H1 (cell line): Measurements from ENCODE around the gene OGFOD3. TPM values are rescaled to one million over a fixed set of nuclear protein-coding genes. Genes with fewer than 3 reads are reported as not detected.
A peak's percentile ranks its signal among the peaks of the same experiment; 100 is the strongest.

ENCODE experiments used
- CTCF ChIA-PET: fragments of 300-600 bp; sonication (Branson Sonifier 250); formaldehyde crosslinking; loops from one replicate; lab custom pipeline; 2021; ENCODE audit not compliant: partially characterized antibody; lab: Charles Lee
- POLR2A ChIA-PET: fragments of 300-600 bp; sonication (Branson Sonifier 250); formaldehyde crosslinking; loops from one replicate; lab custom pipeline; 2021; ENCODE audit warnings: inconsistent platforms; ENCODE audit not compliant: partially characterized antibody; lab: Charles Lee
- DNase-seq, 2 experiments: peaks; one replicate each; pipeline versions ENCODE4 v3.0.0 to v3.0.0-alpha.2; 2010 to 2022; ENCODE audit warnings: low spot score in 2 of 2, low read depth in 1 of 2, mixed read lengths in 1 of 2
- FAIRE-seq: peaks from 2 replicates; lab custom pipeline; 2011; peaks lifted over from hg19 to GRCh38; lab: Jason Lieb, UNC
- H2AFZ ChIP-seq: 2 replicates; pipeline ENCODE4 v1.8.1; 2012; ENCODE audit warnings: low read length, inconsistent platforms
- H2AK5ac ChIP-seq: 2 replicates; pipeline ENCODE4 v1.6.1; 2013; ENCODE audit warnings: low read depth, low read length
- H2BK120ac ChIP-seq: replicated peaks from 2 replicates; pipeline ENCODE3; 2013; ENCODE audit warnings: low read depth, low read length, inconsistent platforms
- H2BK12ac ChIP-seq: 2 replicates; pipeline ENCODE4 v1.6.1; 2013; ENCODE audit warnings: low read depth, low read length
- H2BK15ac ChIP-seq: 2 replicates; pipeline ENCODE4 v1.6.1; 2013; ENCODE audit warnings: low read length
- H2BK20ac ChIP-seq: 2 replicates; pipeline ENCODE4 v1.6.1; 2013; ENCODE audit warnings: low read length
- H2BK5ac ChIP-seq: 2 replicates; pipeline ENCODE4 v1.6.1; 2013; ENCODE audit warnings: low read depth, low read length
- H3K14ac ChIP-seq: 2 replicates; pipeline ENCODE4 v1.6.1; 2013; ENCODE audit warnings: inconsistent platforms; ENCODE audit not compliant: insufficient read length
- H3K18ac ChIP-seq: 2 replicates; pipeline ENCODE4 v1.6.1; 2013; ENCODE audit warnings: low read length; ENCODE audit errors: extremely low read depth
- H3K23ac ChIP-seq: 2 replicates; pipeline ENCODE4 v1.6.1; 2013; ENCODE audit warnings: inconsistent platforms; ENCODE audit not compliant: insufficient read length
- H3K23me2 ChIP-seq: 2 replicates; pipeline ENCODE4 v1.6.1; 2013; ENCODE audit warnings: low read depth, low read length
- H3K27ac ChIP-seq: 2 replicates; pipeline ENCODE4 v1.6.1; 2011; ENCODE audit warnings: low read depth, low read length, inconsistent platforms
- H3K27me3 ChIP-seq, 4 experiments: replicated peaks in 1 of 4; 1 replicate in 1 of 4; 2 replicates in 3 of 4; pipeline versions ENCODE4 v1.6.1 to v1.8.1; 2011 to 2013; ENCODE audit warnings: low read length in 3 of 4, mild to moderate bottlenecking in 3 of 4, inconsistent platforms in 2 of 4, mixed read lengths in 2 of 4, moderate library complexity in 1 of 4; ENCODE audit not compliant: control insufficient read depth in 3 of 4, insufficient read depth in 3 of 4; ENCODE audit errors: extremely low read depth in 1 of 4
- H3K36me3 ChIP-seq, 4 experiments: 2 replicates each; pipeline versions ENCODE4 v1.6.1 to v1.8.1; 2011 to 2013; ENCODE audit warnings: mild to moderate bottlenecking in 4 of 4, low read length in 3 of 4, moderate library complexity in 2 of 4, control low read depth in 1 of 4, inconsistent platforms in 1 of 4; ENCODE audit not compliant: insufficient read depth in 4 of 4, control insufficient read depth in 2 of 4
- H3K4ac ChIP-seq: replicated peaks from 2 replicates; pipeline ENCODE3; 2013; ENCODE audit warnings: low read length, low read depth, mixed read lengths, inconsistent platforms; ENCODE audit not compliant: insufficient read length
- H3K4me1 ChIP-seq, 4 experiments: replicated peaks in 1 of 4; 1 replicate in 1 of 4; 2 replicates in 3 of 4; pipeline versions ENCODE4 v1.6.1 to v1.8.1; 2011 to 2013; ENCODE audit warnings: low read length in 3 of 4, inconsistent platforms in 2 of 4, mixed read lengths in 1 of 4; ENCODE audit not compliant: insufficient read depth in 4 of 4, control insufficient read depth in 3 of 4
- H3K4me2 ChIP-seq, 2 experiments: 2 replicates each; pipeline versions ENCODE4 v1.6.1 to v1.8.1; 2011 to 2013; ENCODE audit warnings: low read depth in 2 of 2, low read length in 2 of 2, control low read depth in 1 of 2, inconsistent platforms in 1 of 2, mild to moderate bottlenecking in 1 of 2; ENCODE audit not compliant: insufficient read depth in 1 of 2
- H3K4me3 ChIP-seq, 4 experiments: fragments of 200-600, 300-600 bp in 1 of 4; sonication (generic), shearing (Covaris generic), sonication (Bioruptor Twin) in 1 of 4; 2 replicates each; pipeline versions ENCODE4 v1.5.1 to v1.8.1; 2011 to 2016; ENCODE audit warnings: low read length in 4 of 4, low read depth in 3 of 4, control low read depth in 2 of 4, inconsistent platforms in 2 of 4, mild to moderate bottlenecking in 2 of 4, mixed read lengths in 1 of 4, moderate library complexity in 1 of 4; ENCODE audit not compliant: insufficient read depth in 2 of 4; ENCODE audit errors: extremely low read depth in 1 of 4
- H3K56ac ChIP-seq: replicated peaks from 2 replicates; pipeline ENCODE3; 2013; ENCODE audit warnings: low read depth, mild to moderate bottlenecking, mixed read lengths, low read length, inconsistent platforms; ENCODE audit not compliant: insufficient read length
- H3K79me1 ChIP-seq: 2 replicates; pipeline ENCODE4 v1.6.1; 2013; ENCODE audit warnings: low read depth, low read length, control low read depth
- H3K79me2 ChIP-seq, 2 experiments: 2 replicates each; pipeline versions ENCODE4 v1.6.1 to v1.8.1; 2012 to 2013; ENCODE audit warnings: low read length in 2 of 2, mild to moderate bottlenecking in 2 of 2, inconsistent platforms in 1 of 2; ENCODE audit not compliant: insufficient read depth in 2 of 2, control insufficient read depth in 1 of 2
- H3K9ac ChIP-seq, 4 experiments: replicated peaks in 1 of 4; 1 replicate in 1 of 4; 2 replicates in 3 of 4; pipeline versions ENCODE4 v1.6.1 to v1.8.1; 2011 to 2013; ENCODE audit warnings: low read depth in 3 of 4, low read length in 3 of 4, control low read depth in 2 of 4, mild to moderate bottlenecking in 2 of 4, moderate library complexity in 2 of 4, inconsistent platforms in 1 of 4; ENCODE audit errors: extremely low read depth in 1 of 4
- H3K9me3 ChIP-seq, 2 experiments: 2 replicates each; pipeline versions ENCODE4 v1.6.1 to v1.8.1; 2012 to 2013; ENCODE audit warnings: mild to moderate bottlenecking in 2 of 2, moderate library complexity in 2 of 2, control low read depth in 1 of 2, inconsistent platforms in 1 of 2, low read depth in 1 of 2, low read length in 1 of 2, mixed read lengths in 1 of 2; ENCODE audit not compliant: insufficient read depth in 2 of 2
- H4K20me1 ChIP-seq, 2 experiments: replicated peaks in 1 of 2; 2 replicates each; pipeline versions ENCODE3 to v1.8.1; 2011 to 2013; ENCODE audit warnings: inconsistent platforms in 2 of 2, low read length in 2 of 2, mild to moderate bottlenecking in 1 of 2; ENCODE audit not compliant: insufficient read depth in 2 of 2, control insufficient read depth in 1 of 2
- H4K5ac ChIP-seq: 2 replicates; pipeline ENCODE4 v1.6.1; 2013; ENCODE audit warnings: low read length, low read depth, mixed read lengths, inconsistent platforms; ENCODE audit not compliant: insufficient read length
- H4K8ac ChIP-seq: 2 replicates; pipeline ENCODE4 v1.8.0; 2013; ENCODE audit warnings: mild to moderate bottlenecking, moderate library complexity, low read length, inconsistent platforms; ENCODE audit not compliant: insufficient read depth; ENCODE audit errors: extremely low read depth
- H4K91ac ChIP-seq: replicated peaks from 2 replicates; pipeline ENCODE3; 2013; ENCODE audit warnings: low read length, mixed read lengths, inconsistent platforms; ENCODE audit not compliant: insufficient read length
- BACH1 ChIP-seq: IDR thresholded peaks from 2 replicates; pipeline ENCODE4 v1.6.1; 2012; ENCODE audit warnings: low read length, improper control_type of control experiment
- CTBP2 ChIP-seq: IDR thresholded peaks from 2 replicates; pipeline ENCODE4 v1.7.0; 2011; ENCODE audit warnings: borderline replicate concordance, mild to moderate bottlenecking, moderate library complexity, mixed read lengths, low read length; ENCODE audit not compliant: insufficient read depth, insufficient read length
- MAFK ChIP-seq: IDR thresholded peaks from 2 replicates; pipeline ENCODE4 v1.6.1; 2012; ENCODE audit warnings: low read depth, mild to moderate bottlenecking, improper control_type of control experiment, low read length
- RBBP5 ChIP-seq: IDR thresholded peaks from 2 replicates; pipeline ENCODE4 v1.7.1; 2012; ENCODE audit warnings: low read depth, mild to moderate bottlenecking, inconsistent platforms, low read length, moderate library complexity, borderline replicate concordance
- ZNF274 ChIP-seq: IDR thresholded peaks from 2 replicates; pipeline ENCODE4 v1.7.0; 2012; ENCODE audit warnings: low read length, borderline replicate concordance; ENCODE audit errors: extremely low read depth
- WGBS, 2 experiments: shearing (Covaris generic) in 1 of 2; methylation state at CpG; one replicate each; pipeline versions ENCODE4 v1.1.6 to v1.1.7; 2013 to 2015; ENCODE audit warnings: low lambda C conversion rate in 2 of 2, mixed read lengths in 2 of 2, inconsistent platforms in 1 of 2, low coverage in 1 of 2, missing lambda C conversion rate in 1 of 2; ENCODE audit not compliant: insufficient replicate concordance in 2 of 2, insufficient coverage in 1 of 2, insufficient read length in 1 of 2; ENCODE audit errors: extremely low coverage in 1 of 2, missing lambda C conversion rate in 1 of 2; 5-methylcytosine and 5-hydroxymethylcytosine counted together
- polyA plus RNA-seq, 7 experiments: library from polyadenylated mRNA; depleted of rRNA in 3 of 7; stranded (reverse) in 5 of 7; unstranded in 2 of 7; fragments of >200 nt in 5 of 7; fragments of 200-250 nt in 2 of 7; gene quantifications; 1 replicate in 5 of 7; 2 replicates in 1 of 7; 4 replicates in 1 of 7; pipeline versions ENCODE4 v1.2.1 to v1.2.3, GENCODE V29; 2011 to 2013; ENCODE audit warnings: missing spikeins in 2 of 7, mixed read lengths in 2 of 7
- total RNA-seq: library from RNA; stranded (reverse); fragmentation: NEBNext Ultra II Directional; extraction: Animal tissue kit (Norgen Biotek cat#: 25700); gene quantifications from 2 replicates; pipeline ENCODE4 v1.2.1, GENCODE V29; 2021
- TF ChIP-seq, protein P1 (sequence below): IDR thresholded peaks from 2 replicates; pipeline ENCODE4 v1.6.1; 2012; ENCODE audit warnings: inconsistent platforms
- TF ChIP-seq, protein P2 (sequence below): IDR thresholded peaks from 2 replicates; pipeline ENCODE4 v1.6.1; 2012; ENCODE audit warnings: inconsistent platforms

The OGFOD3 gene
- total and polyA plus RNA-seq, 2 of the 8 experiments (the other 6 are each of a cell fraction or from before 2014, with no cell fraction given): 21.1 to 21.8 TPM

DNA sequence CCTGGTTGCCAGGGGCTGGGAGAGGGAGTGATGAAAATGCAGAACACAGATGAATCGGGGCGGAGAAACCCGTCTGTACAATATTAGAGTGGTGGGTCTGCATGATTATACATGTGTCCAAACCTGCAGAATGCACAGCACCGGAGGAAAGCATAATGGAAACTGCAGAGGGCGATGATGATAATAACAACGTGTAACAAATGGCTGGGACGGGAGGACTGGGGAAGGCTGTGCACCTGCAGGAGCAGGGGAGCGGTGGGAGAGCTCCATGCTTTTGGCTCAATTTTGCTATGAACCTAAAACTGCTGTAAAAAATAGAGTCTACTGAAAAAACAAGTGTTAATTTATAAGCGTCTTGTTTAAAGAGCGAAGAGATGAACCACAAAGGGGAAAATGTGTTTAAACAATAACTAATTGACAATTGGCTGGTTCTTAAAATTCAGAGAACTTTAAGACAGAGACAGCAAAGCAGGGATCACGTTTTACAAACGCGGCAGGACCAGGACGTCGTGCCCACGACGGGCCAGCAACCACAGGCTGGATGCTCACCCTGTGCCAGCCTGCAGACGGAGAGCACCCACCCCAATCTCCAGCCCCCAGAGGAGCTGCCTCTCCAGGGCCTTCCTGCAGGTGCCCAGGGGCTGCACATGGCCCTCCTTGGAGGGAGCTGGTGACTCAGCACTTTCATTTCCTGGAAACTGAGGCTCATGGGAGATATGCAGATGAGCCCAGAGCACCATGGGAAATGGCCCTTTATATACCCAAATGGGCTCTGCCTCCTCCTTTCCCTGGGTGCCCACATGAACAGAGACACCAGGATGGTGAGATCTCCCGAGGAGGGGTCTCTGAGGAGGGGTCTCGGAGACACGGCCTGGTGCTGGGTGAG is 59.7 kb downstream of the OGFOD3 start, which contains the start of gene TEX19:
Gene TEX19 (plus strand): TSS at position 783 of the 886 bp plus-strand sequence. CDS start 2,904 bp downstream, outside the sequence.
- FAIRE-seq: no peak
- Histone ChIP-seq H2BK15ac (no peak within 1 kb of the TSS), H3K9me3 (no peaks in the 10 kb centered on the region), H3K4me1 (peaks cover 0 to 11% (median 5%) of the 10 kb centered on the region in 4 experiments; a peak in 6 of 7 replicates), H3K79me2 (no peaks in the 10 kb centered on the region), H3K14ac (no peak within 1 kb of the TSS), H3K27ac (no peak within 1 kb of the TSS), H3K36me3 (no peaks in the 10 kb centered on the region), H2AK5ac (peak within 1 kb of the TSS; percentile 53; the same call in 1 of the 2 replicates), H3K27me3 (peaks cover 0 to 3% (median 1%) of the 10 kb centered on the region in 4 experiments; a peak in 3 of 7 replicates), H3K56ac (no peak within 1 kb of the TSS), H2BK20ac (no peak within 1 kb of the TSS), H4K91ac (peak within 1 kb of the TSS; percentile 95), H3K4ac (no peak within 1 kb of the TSS), H3K4me2 (no peak within 1 kb of the TSS), H4K20me1 (no peaks in the 10 kb centered on the region), H3K18ac (no peak within 1 kb of the TSS; the same call in 1 of the 2 replicates), H4K5ac (peak within 1 kb of the TSS; percentile 22), H2BK5ac (no peak within 1 kb of the TSS; the same call in 1 of the 2 replicates), H2BK12ac (peak within 1 kb of the TSS; percentile 60; the same call in 1 of the 2 replicates), H3K23me2 (no peaks in the 10 kb centered on the region), H2BK120ac (peak within 1 kb of the TSS; percentile 43), H4K8ac (no peak within 1 kb of the TSS), H2AFZ (no peak within 1 kb of the TSS), H3K4me3 (no peak within 1 kb of the TSS), H3K23ac (no peak within 1 kb of the TSS), H3K79me1 (no peaks in the 10 kb centered on the region; the same call in 1 of the 2 replicates), H3K9ac (no peak within 1 kb of the TSS)
- ChIA-PET POLR2A (interaction anchor here (0.6 to 2.1 kb wide), 4 partner anchors 8 to 69 kb away, joined by 3 to 5 read pairs (median 3); no protein-coding TSS in a partner anchor), CTCF (interaction anchor here (0.6 to 2.5 kb wide), 6 partner anchors 12 to 240 kb away, joined by 3 to 15 read pairs (median 4); partner anchors contain the start of gene UTS2R)
- WGBS, 2 experiments: 84% methylated on average over 19 of the region's 21 CpGs; no CpG with 5 or more reads in 1 of the 2 experiments
- DNase-seq: no peak
- TF ChIP-seq RBBP5 (no peak), BACH1 (peak; percentile 91), ZNF274 (no peak), CTBP2 (no peak), MAFK (peak; percentile 89)
- TF ChIP-seq, protein P1, sequence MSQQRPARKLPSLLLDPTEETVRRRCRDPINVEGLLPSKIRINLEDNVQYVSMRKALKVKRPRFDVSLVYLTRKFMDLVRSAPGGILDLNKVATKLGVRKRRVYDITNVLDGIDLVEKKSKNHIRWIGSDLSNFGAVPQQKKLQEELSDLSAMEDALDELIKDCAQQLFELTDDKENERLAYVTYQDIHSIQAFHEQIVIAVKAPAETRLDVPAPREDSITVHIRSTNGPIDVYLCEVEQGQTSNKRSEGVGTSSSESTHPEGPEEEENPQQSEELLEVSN: peak; percentile 88
- TF ChIP-seq, protein P2, sequence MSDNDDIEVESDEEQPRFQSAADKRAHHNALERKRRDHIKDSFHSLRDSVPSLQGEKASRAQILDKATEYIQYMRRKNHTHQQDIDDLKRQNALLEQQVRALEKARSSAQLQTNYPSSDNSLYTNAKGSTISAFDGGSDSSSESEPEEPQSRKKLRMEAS: peak; percentile 64
